ENCODE data around the gene ECHS1.
A peak's percentile ranks its signal among the peaks of the same experiment; 100 is the strongest.
"Not testable (repeated sequence)": the region's sequence is repeated elsewhere in the genome, so short reads cannot be mapped to it uniquely, and the experiment has no call there.

ECHS1 gene

DNA sequence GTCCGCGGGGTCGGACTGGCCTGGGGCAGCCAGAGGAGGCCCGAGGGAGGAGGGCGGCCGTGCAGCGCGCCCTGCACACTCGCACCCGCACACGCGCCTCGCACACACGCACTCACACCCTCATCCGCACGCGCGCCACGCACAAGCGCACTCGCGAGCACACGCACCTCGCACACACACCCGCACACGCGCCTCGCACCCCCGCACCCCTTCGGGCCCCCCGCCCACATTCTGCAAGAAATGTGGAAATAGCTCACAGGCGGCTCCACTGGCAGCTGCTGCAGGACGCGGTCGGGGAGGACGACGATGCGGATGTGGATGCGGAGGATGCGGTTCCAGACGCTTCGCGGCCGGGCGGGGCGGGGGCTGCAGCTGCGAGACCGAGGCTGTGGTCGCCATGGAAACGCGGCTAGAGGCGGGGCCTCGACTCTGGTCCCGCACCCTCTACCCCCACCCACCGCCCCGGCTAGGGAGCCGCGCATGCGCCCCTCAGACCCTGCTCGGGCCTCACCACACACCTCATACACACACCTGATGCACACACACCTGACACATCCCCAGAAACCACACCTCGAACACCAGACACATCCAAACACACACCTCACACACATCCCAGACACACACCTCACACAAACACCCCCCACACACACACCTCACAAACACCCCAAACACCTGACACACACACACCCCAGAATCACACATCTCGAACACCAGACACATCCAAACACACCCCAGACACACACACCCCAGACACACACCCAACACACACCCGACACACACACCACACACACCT lies 36.4 kb downstream of the ECHS1 start, which contains the start of gene CALY:
Gene CALY (minus strand): TSS at position 320 of the 793 bp plus-strand sequence. CDS start 7,907 bp downstream, outside the sequence.
- no peak for DNase-seq

DNA sequence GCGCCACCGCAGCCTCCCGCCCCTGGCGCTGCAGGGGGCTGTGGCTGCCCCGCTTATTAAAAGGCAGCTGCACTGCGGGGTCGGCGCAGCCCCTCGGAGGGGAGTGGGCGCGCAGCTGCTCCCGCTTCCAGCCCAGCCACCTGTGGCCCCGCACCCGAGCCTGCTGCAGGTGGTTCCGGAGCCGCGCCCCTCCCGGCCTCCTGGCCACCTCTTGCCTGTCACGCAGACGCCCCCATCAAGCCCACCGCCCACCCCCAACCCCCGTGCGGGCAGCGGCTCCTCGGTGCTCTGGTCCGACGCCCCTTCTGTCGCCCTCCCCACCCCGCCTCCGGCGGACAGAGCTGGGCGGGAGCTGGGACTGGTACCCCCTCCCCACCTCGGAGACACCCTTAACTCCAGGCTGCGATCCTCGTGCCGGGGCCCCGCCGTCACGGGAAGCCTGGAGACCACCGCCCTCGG lies 37.0 kb downstream of the ECHS1 start:
- no peak for DNase-seq

DNA sequence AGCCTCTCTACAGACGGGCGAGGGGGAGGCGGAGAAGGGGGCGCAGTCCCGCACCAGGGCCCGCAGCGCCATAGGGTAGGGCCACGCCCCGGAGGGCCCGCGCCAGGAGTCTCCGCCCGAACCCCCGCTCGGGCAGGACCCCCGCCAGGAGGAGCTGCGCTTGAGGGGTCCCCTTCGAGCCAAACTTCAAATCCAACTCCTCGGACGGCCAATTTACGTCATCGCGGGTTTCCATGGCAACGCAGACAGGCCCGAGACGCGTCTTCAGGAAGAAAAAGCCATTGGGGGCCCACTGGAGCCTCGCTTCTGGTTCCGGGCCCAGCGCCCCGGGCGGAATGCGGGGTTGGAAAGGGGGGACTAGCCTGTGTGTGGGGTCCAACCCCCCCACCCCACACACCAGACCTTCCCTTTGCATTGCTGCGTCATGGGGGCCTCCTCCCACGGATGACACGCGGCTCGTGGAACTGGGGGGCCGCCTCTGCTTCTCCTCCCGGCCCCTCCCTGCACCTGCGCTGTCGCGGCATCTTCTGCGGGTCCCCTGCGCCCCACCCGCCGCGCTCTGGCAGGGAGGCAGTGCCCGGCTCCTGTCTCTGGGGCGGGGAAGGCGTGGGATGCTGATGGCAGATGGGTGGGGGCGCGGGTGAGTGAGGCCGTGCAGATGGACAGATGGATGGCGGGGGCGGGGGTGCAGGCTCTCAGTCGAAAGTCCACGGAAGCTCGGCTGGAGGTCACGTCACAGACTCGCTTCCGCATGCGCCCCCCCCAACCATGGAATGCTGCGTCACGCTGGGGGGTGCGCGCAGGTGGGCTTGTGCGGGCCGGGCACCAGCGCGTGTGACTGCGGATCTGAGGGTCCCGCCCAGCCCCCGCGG lies 37.7 kb downstream of the ECHS1 start:
- no peak for DNase-seq

- no peak for DNase-seq
These were observed 38.5 kb downstream of the ECHS1 start for GRCh38 chr10:133334503-133335245.

- no peak for DNase-seq
These were observed 40.0 kb downstream of the ECHS1 start for GRCh38 chr10:133332936-133333699.

DNA sequence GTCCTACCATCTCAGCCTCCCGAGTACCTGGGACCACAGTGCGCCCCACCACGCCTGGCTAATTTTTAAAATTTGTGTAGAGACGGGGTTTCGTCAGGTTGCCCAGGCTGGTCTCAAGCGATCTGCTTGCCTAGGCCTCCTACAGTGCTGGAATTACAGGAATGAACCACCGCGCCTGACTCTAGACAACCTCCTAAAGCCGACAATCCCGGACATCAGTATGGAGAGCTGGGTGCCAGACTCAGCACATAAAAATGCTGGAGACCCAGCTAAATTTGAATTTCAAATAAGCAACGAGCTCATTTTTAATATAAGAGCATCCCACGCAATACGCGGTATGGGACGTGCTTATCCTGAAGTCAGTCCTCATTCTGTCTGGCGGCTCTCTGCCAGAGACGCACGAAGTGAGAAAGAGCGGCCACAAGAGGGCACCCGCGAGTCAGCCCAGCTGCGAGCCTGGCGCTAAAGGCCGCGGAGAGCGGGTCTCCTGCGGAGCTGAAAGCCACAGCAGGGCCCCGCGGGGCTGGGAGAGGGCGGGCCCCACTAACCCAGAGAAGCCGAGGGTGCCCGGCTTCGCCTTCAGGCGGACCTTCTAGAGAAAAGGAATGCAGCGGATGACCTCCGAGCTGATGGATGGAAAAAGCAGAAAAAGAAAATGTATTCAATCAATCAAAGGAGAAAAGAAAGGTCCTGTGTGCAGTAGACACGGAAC lies 43.5 kb downstream of the ECHS1 start:
- peak; percentile 21 for DNase-seq

DNA sequence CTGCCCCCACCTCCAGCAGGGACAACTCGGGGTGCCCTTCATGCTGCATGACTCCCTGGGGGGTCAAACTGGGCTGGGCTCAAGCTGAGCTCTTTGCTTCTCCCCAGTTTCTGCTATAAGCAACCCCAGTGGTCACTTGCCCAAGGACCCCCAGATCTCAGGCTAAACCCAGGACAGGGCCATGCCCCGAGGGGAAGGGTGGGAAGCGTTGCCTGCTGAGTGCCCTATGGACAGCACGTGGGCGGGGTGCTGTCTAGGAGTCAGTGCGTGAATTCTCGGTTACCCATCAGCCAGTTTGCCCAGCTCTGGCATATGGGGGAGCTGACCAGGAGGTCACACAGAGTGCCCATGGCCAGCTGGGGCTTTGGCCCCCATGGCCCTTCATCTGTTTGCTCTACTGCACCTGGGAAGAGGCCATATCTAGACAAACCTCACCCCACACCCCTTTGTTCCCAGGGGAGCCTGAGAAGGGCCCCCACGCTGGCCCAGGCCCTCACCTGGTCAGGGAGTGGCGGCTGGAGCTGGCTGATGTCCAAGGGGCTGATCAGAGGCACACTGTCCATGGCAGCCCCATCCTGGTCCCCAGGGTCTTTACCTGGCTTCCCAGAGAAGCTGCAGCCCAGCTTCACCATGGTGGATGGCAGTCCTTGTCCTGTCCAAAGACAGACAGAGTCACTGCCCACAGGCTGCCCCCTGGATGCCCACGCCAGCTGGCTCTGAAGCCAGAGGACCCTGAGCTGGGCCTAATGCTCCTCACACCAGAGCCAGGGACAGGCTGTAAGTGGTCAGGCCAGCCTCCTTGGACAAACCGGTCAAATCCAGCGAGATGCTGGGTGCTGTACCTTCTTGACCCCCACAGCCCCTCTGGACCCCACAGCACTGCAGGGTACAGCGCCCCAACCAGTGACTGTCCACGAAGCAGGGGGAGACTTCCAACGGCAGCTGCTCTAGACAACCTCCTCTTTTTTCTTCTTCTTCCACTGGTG lies 44.5 kb downstream of the ECHS1 start:
- DNase-seq, result no peak

GRCh38 chr10:133327651-133328357 lies 45.4 kb downstream of the ECHS1 start:
- no peak for DNase-seq

GRCh38 chr10:133326745-133327650 lies 46.2 kb downstream of the ECHS1 start:
- DNase-seq, result no peak

- no peak for DNase-seq
These were observed 47.0 kb downstream of the ECHS1 start for GRCh38 chr10:133326223-133326551.

- no peak for DNase-seq
These were observed 47.5 kb downstream of the ECHS1 start for GRCh38 chr10:133325440-133326222.

GRCh38 chr10:133324857-133325260 lies 48.3 kb downstream of the ECHS1 start:
- no peak for DNase-seq

- peak; percentile 21 for DNase-seq
These were observed 48.9 kb downstream of the ECHS1 start for GRCh38 chr10:133324198-133324792.

DNA sequence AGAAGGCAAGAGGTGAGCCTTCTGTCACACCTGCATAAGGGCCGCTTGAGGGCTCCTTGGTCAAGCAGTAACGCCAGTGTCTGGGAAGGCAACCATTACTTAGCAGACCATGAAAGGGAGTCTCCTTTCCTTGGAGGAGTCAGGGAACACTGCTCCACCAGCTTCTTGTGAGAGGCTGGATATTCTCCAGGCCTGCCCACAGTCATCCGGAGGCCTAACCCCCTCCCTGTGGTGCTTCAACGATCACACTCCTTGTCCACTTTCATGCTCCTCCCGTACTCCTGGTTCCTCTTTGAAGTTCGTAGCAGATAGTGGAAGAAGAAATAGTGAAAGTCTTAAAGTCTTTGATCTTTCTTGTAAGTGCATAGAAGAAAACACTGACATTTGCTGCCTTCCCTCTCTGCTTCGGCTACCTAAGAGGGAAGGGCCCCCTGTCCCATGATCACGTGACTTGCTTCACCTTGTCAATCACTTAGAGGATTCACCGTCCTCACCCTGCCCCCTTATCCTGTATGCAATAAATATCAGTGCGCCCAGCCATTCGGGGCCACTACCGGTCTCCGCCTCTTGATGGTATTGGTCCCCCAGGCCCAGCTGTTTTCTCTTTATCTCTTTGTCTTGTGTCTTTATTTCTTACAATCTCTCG lies 51.0 kb downstream of the ECHS1 start:
- DNase-seq, result not testable (repeated sequence)

- not testable (repeated sequence) for DNase-seq
These were observed 52.2 kb downstream of the ECHS1 start for GRCh38 chr10:133320852-133321422.

DNA sequence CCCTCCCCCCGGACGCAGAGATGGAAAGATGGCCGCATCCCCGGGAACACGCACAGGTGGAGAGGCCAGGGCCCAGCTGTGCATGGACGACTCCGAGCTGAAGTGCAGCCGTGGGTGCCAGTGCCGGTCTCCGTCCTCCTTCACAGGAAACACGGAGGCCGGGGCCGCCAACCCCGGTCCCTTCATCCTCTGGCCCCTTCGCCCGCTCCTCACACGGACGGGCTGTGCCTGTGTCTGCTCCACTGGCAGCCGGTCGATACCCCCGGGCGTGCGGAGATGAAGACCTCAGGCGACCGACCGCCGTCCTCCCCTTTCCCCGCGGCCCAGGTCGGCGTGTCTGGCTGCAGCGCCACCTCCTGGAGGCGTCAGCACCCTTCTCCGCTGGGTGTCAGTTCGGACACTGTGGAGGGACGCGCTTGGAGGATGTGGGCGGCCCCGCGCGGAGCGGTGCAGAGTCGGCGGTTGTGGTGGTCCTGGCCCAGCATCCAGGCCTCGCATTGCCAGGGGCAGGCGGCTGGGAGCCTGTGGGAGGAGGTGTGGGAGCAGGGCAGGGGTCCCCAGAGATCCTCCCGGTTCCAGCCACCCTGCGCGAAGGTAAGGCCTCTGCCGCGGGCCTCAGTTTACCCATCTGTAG lies 54.5 kb downstream of the ECHS1 start:
- DNase-seq, result peak; percentile 0
